ENCODE measurements around the gene FADD.

The FADD gene

GRCh38 chr11:70251659-70252321 is 48.7 kb downstream of the FADD start:
- H3K27ac ChIP-seq: no peak overlapping the region
- H3K4me3 ChIP-seq (ENCODE audit: low read depth, low read length): no peak overlapping the region
- in situ Hi-C loops (cut with HindIII; ENCODE audit: low pct_ligation_motif_present, low sequenced_read_pairs): no loop called here
- H3K36me3 ChIP-seq (replicated peaks): no peaks in the 10 kb centered on the region
- TF ChIP-seq CTCF (IDR thresholded peaks at IDR 0.05; ENCODE audit: low read depth, low read length, missing control alignments): no peak
- H3K27me3 ChIP-seq (replicated peaks): no peaks in the 10 kb centered on the region
- no peak for DNase-seq

GRCh38 chr11:70252844-70253243 is 49.7 kb downstream of the FADD start:
- Histone ChIP-seq H3K27me3 (replicated peaks) (no peaks in the 10 kb centered on the region), H3K27ac (no peak overlapping the region), H3K4me3 (ENCODE audit: low read depth, low read length) (no peak overlapping the region), H3K36me3 (replicated peaks) (no peaks in the 10 kb centered on the region)
- in situ Hi-C loops (cut with HindIII; ENCODE audit: low pct_ligation_motif_present, low sequenced_read_pairs): no loop called here
- DNase-seq: no peak
- no peak for TF ChIP-seq CTCF (IDR thresholded peaks at IDR 0.05; ENCODE audit: low read depth, low read length, missing control alignments)

GRCh38 chr11:70255477-70256116 is 52.5 kb downstream of the FADD start:
- no peaks in the 10 kb centered on the region for H3K27me3 ChIP-seq (replicated peaks)
- no peak overlapping the region for H3K27ac ChIP-seq
- in situ Hi-C loops (cut with HindIII; ENCODE audit: low pct_ligation_motif_present, low sequenced_read_pairs): no loop called here
- no peak for TF ChIP-seq CTCF (IDR thresholded peaks at IDR 0.05; ENCODE audit: low read depth, low read length, missing control alignments)
- no peak for DNase-seq
- no peak overlapping the region for H3K4me3 ChIP-seq (ENCODE audit: low read depth, low read length)
- no peaks in the 10 kb centered on the region for H3K36me3 ChIP-seq (replicated peaks)

Data from brain microvascular endothelial cell (primary cell).